Psoas muscle (tissue), 8 donors: ENCODE data around the gene NHLH1. TPM values are rescaled to one million over a fixed set of nuclear protein-coding genes. Genes with fewer than 3 reads are reported as not detected.

Source experiments
- ATAC-seq, 4 donors: fragments of 200-7000 bp; cut with Tn5 transposase; one replicate each; pipeline ENCODE4 v1.9.1; 2020; ENCODE audit warnings: moderate library complexity in 3 of 4, mild to moderate bottlenecking in 2 of 4
- DNase-seq, 2 donors: peaks; one replicate each; pipeline ENCODE4 v3.0.0-alpha.2; 2020
- H3K27ac ChIP-seq: fragments of 200-600 bp; one replicate; pipeline ENCODE4 v1.8.0; 2022
- H3K27me3 ChIP-seq, 3 donors: fragments of 200-600 bp in 1 of 3; one replicate each; pipeline versions ENCODE4 v1.6.1 to v1.8.0; 2013 to 2022; ENCODE audit warnings: low read length in 2 of 3, mild to moderate bottlenecking in 2 of 3, moderate library complexity in 1 of 3; ENCODE audit not compliant: insufficient read depth in 3 of 3
- H3K36me3 ChIP-seq, 2 donors: fragments of 200-600 bp in 1 of 2; one replicate each; pipeline versions ENCODE4 v1.6.1 to v1.8.0; 2013 to 2022; ENCODE audit warnings: low read depth in 1 of 2, mild to moderate bottlenecking in 1 of 2, moderate library complexity in 1 of 2; ENCODE audit not compliant: insufficient read depth in 1 of 2
- H3K4me1 ChIP-seq: fragments of 200-600 bp; one replicate; pipeline ENCODE4 v1.8.0; 2022
- H3K4me3 ChIP-seq: fragments of 200-600 bp; one replicate; pipeline ENCODE4 v1.8.0; 2022; ENCODE audit warnings: mild to moderate bottlenecking
- H3K9me3 ChIP-seq: fragments of 200-600 bp; one replicate; pipeline ENCODE4 v1.8.0; 2022
- CTCF ChIP-seq: fragments of 200-600 bp; IDR thresholded peaks from one replicate; pipeline ENCODE4 v1.8.0; 2022; ENCODE audit warnings: antibody characterized with exemption
- WGBS, 3 donors: extraction: QIAGEN DNeasy Blood & Tissue Kit; methylation state at CpG; one replicate each; pipeline versions ENCODE4 v1.1.6 to v1.1.7; 2013; 5-methylcytosine and 5-hydroxymethylcytosine counted together
- intact Hi-C, 2 donors: fragments of 100-400 bp; cut with DNase I; formaldehyde crosslinking; loops; one replicate each; pipeline versions ENCODE4 v1.11.0 to v1.14.2; 2022
- polyA plus RNA-seq, 3 donors: library from polyadenylated mRNA; stranded (reverse); fragments of 200-250 nt; gene quantifications; one replicate each; pipeline ENCODE4 v1.2.3, GENCODE V29; 2013
- total RNA-seq, 4 donors: library from RNA; stranded (reverse); fragmentation: NEBNext Ultra II Directional in 2 of 4; extraction: Animal tissue kit (Norgen Biotek cat#: 25700) in 2 of 4; gene quantifications; one replicate each; pipeline versions ENCODE4 v1.2.1 to v1.2.4, GENCODE V29; 2021 to 2023
- donor health status: healthy with polysubstance abuse.
- donor health status: DM: no; HTN: no; CAD: no; lungs with moderate emphysema.
- donor health status: Bipolar disorder and iron deficiency.
- donor health status: healthy.
- donor health status: DM: yes; HTN: yes; CAD: no.
- donor health status: DM: no; HTN: no; CAD: no.
- donor health status: DM: no; HTN: no; CAD: no.
- donor health status: DM: yes; HTN: yes; CAD: no.

The NHLH1 gene
- total and polyA plus RNA-seq, 7 donors: 0.06 to 0.20 (median 0.10) TPM; not detected in 3

DNA sequence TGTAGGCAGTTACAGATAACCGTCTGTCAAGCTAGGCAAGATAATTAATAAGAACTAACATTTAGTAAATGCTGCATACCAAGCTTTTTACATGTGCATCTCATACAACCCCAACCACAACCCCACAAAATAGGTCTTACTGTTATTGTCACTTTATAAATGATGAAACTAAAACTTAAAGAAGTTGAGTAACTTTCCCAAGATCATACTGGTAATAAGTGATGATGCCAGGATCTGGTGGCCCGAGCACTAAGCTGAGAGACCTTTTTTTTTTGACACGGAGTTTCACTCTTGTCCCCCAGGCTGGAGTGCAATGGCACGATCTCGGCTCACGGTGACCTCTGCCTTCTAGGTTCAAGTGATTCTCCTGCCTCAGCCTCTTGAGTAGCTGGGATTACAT is 21.9 kb upstream of the NHLH1 start:
- peaks cover 10 to 56% of the 10 kb centered on the region in 2 donors for H3K36me3 ChIP-seq
- 86 to 93% (median 92%) methylated on average over 6 of the region's 6 CpGs for WGBS, 3 donors
- no peaks in the 10 kb centered on the region for H3K9me3 ChIP-seq
- no peak for DNase-seq
- H3K4me1 ChIP-seq: peaks cover 51% of the 10 kb centered on the region
- TF ChIP-seq CTCF: no peak
- peak overlapping the region; percentile 84 for H3K4me3 ChIP-seq
- intact Hi-C loops: no loop called here
- H3K27me3 ChIP-seq: no peaks in the 10 kb centered on the region
- H3K27ac ChIP-seq: no peak overlapping the region
- no peak for ATAC-seq

DNA sequence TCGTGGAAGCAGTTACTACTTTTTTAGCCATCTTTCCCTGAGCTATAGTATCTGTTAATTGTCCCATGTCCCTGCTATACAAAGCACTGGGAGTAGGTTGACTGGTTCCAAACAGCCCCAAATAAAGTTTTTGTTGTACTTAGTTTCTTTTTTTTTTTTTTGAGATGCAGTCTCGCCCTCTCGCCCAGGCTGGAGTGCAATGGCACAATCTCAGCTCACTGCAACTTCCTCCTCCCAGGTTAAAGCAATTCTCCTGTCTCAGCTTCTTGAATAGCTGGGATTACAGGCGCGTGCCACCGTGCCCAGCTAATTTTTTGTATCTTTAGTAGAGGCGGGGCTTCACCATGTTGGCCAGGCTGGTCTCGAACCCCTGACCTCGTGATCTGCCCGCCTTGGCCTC is 20.4 kb upstream of the NHLH1 start:
- TF ChIP-seq CTCF: no peak
- WGBS, 3 donors: 83 to 88% (median 87%) methylated on average over 10 of the region's 10 CpGs

GRCh38 chr1:160346958-160347357 is 19.9 kb upstream of the NHLH1 start:
- TF ChIP-seq CTCF: no peak
- Histone ChIP-seq H3K4me1 (peaks cover 48% of the 10 kb centered on the region), H3K36me3 (peaks cover 10 to 72% of the 10 kb centered on the region in 2 donors), H3K27me3 (no peaks in the 10 kb centered on the region), H3K9me3 (no peaks in the 10 kb centered on the region), H3K27ac (no peak overlapping the region), H3K4me3 (no peak overlapping the region)
- no peak for ATAC-seq
- intact Hi-C loops: no loop called here
- DNase-seq: no peak
- 70 to 77% (median 73%) methylated on average over 4 of the region's 4 CpGs for WGBS, 3 donors

More for the DNA sequence above, 20.4 kb upstream of the NHLH1 start:
- no peak overlapping the region for H3K27ac ChIP-seq
- H3K36me3 ChIP-seq: peaks cover 10 to 67% of the 10 kb centered on the region in 2 donors
- H3K4me1 ChIP-seq: peaks cover 51% of the 10 kb centered on the region
- intact Hi-C loops: no loop called here
- DNase-seq (no peak), ATAC-seq (no peak)
- no peaks in the 10 kb centered on the region for H3K27me3 ChIP-seq
- H3K4me3 ChIP-seq: no peak overlapping the region
- H3K9me3 ChIP-seq: no peaks in the 10 kb centered on the region

- no peak for TF ChIP-seq CTCF
- intact Hi-C loops: no loop called here
- DNase-seq: peak; percentile 47 to 83
- 19 to 24% (median 22%) methylated on average over 4 of the region's 4 CpGs for WGBS, 3 donors
- peaks cover 36% of the 10 kb centered on the region for H3K4me1 ChIP-seq
- H3K4me3 ChIP-seq: peak overlapping the region; percentile 40
- no peaks in the 10 kb centered on the region for H3K27me3 ChIP-seq
- H3K9me3 ChIP-seq: no peaks in the 10 kb centered on the region
- peak overlapping the region; percentile 83 for H3K27ac ChIP-seq
- H3K36me3 ChIP-seq: peaks cover 28 to 98% of the 10 kb centered on the region in 2 donors
- peak; percentile 85 to 90 (median 87) for ATAC-seq
Measured at GRCh38 chr1:160351629-160352028, 15.2 kb upstream of the NHLH1 start.

DNA sequence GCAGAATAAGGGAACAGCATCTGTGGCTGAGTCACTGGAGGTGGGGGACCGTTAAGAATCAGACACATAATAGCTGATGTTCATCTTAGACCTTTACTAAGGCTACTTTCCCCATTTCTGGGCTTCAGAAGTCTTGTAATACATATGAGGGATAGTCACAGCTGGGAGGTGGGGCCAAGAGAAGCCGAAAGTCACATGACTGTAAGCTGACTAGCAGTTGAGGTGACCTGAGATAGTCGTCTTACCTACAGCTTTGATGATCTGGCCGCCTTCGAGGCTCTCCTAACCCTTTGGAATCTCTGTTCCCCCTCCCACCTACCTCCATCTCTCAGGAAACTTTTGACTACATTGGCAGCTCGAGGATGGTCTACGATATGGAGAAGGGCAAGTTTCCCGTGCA is 14.3 kb upstream of the NHLH1 start:
- no peaks in the 10 kb centered on the region for H3K27me3 ChIP-seq
- peaks cover 32% of the 10 kb centered on the region for H3K4me1 ChIP-seq
- WGBS, 3 donors: 66 to 80% (median 68%) methylated on average over 8 of the region's 8 CpGs
- peak overlapping the region; percentile 83 for H3K27ac ChIP-seq
- H3K4me3 ChIP-seq: no peak overlapping the region
- TF ChIP-seq CTCF: no peak
- H3K36me3 ChIP-seq: peaks cover 32 to 98% of the 10 kb centered on the region in 2 donors
- peak; percentile 36 to 53 (median 51) for ATAC-seq
- intact Hi-C loops: no loop called here
- no peak for DNase-seq
- H3K9me3 ChIP-seq: no peaks in the 10 kb centered on the region
